Gastroesophageal sphincter (tissue), 4 donors: ENCODE data around the gene SLC25A34. TPM values are rescaled to one million over a fixed set of nuclear protein-coding genes. Genes with fewer than 3 reads are reported as not detected.

Source experiments
- ATAC-seq: fragments of 150-250 bp; one replicate; pipeline ENCODE4 v1.9.1; 2016; ENCODE audit warnings: mild to moderate bottlenecking, moderate library complexity
- H3K27ac ChIP-seq, 4 donors: fragments of 200-600 bp; sonication (generic) in 3 of 4; 1 replicate in 3 of 4; 2 replicates in 1 of 4; pipeline ENCODE4 v1.5.1; 2016 to 2019
- H3K27me3 ChIP-seq: fragments of 200-600 bp; sonication (generic); one replicate; pipeline ENCODE4 v1.5.1; 2019
- H3K36me3 ChIP-seq, 2 donors: fragments of 200-600 bp; sonication (generic); one replicate each; pipeline ENCODE4 v1.5.1; 2019; ENCODE audit warnings: control low read depth in 1 of 2
- H3K4me1 ChIP-seq, 3 donors: fragments of 200-600 bp; sonication (generic); 1 replicate in 2 of 3; 2 replicates in 1 of 3; pipeline ENCODE4 v1.5.1; 2016 to 2019; ENCODE audit warnings: control low read depth in 2 of 3
- H3K4me3 ChIP-seq, 2 donors: fragments of 200-600 bp; sonication (generic); one replicate each; pipeline ENCODE4 v1.5.1; 2019; ENCODE audit warnings: mild to moderate bottlenecking in 1 of 2, moderate library complexity in 1 of 2
- H3K9me3 ChIP-seq, 3 donors: fragments of 200-600 bp; sonication (generic); one replicate each; pipeline ENCODE4 v1.5.1; 2017 to 2019; ENCODE audit warnings: control low read depth in 2 of 3
- EP300 ChIP-seq: sonication (generic); formaldehyde crosslinking; IDR thresholded peaks from one replicate; pipeline ENCODE4 v1.6.1; 2017; ENCODE audit warnings: antibody characterized with exemption, mild to moderate bottlenecking
- POLR2A ChIP-seq, 2 donors: fragments of 450-650 bp; IDR thresholded peaks; one replicate each; pipeline ENCODE4 v1.6.1; 2017; ENCODE audit warnings: antibody characterized with exemption in 2 of 2, mild to moderate bottlenecking in 2 of 2, moderate library complexity in 1 of 2
- POLR2AphosphoS5 ChIP-seq: sonication (generic); formaldehyde crosslinking; IDR thresholded peaks from one replicate; pipeline ENCODE4 v1.6.1; 2017; ENCODE audit warnings: antibody characterized with exemption
- WGBS, 2 donors: methylation state at CpG; one replicate each; pipeline ENCODE4 v1.1.5; 2018; ENCODE audit warnings: low coverage in 1 of 2; 5-methylcytosine and 5-hydroxymethylcytosine counted together
- total RNA-seq, 4 donors: library from RNA; depleted of rRNA; stranded (reverse); fragments of >200 nt; gene quantifications; one replicate each; pipeline ENCODE4 v1.1.0, GENCODE V29; 2016
- TF ChIP-seq, protein P1 (sequence below), 4 experiments: fragments of 200-600 bp in 2 of 4; fragments of 450-650 bp in 2 of 4; sonication (generic) in 1 of 4; IDR thresholded peaks; one replicate each; pipeline ENCODE4 v1.5.1; 2017 to 2019; ENCODE audit warnings: antibody characterized with exemption in 4 of 4, mild to moderate bottlenecking in 2 of 4, moderate library complexity in 2 of 4

The SLC25A34 gene
- total RNA-seq, 4 donors from 2014 or later: 0.10 to 2.0 (median 1.1) TPM

DNA sequence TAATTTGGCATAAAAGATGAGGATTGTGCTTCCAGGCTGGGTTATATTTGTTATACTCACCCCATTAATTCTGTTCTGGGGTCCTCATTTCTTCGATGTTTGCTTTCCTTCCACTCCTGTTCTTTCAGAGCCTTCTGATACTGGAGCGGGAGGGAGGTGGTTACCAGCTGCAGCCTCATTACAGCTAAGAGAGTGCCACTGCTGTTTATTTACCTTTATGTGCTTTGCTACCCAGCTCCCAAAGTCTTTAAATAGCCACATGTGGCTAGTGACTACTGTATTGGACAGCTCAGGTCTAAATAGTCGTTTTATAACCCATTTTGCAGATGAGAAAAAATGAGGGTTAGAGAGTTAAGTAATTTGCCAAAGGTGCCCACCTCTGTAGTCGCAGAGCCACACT is 26.8 kb upstream of the SLC25A34 start:
- Histone ChIP-seq H3K4me1 (peaks cover 0 to 69% (median 13%) of the 10 kb centered on the region in 3 donors), H3K27me3 (no peaks in the 10 kb centered on the region), H3K36me3 (peaks cover 0 to 10% of the 10 kb centered on the region in 2 donors), H3K27ac (no peak overlapping the region), H3K4me3 (no peak overlapping the region), H3K9me3 (no peaks in the 10 kb centered on the region)
- TF ChIP-seq POLR2AphosphoS5: no peak
- no peak for TF ChIP-seq EP300
- no peak for TF ChIP-seq POLR2A (IDR thresholded peaks at IDR 0.05)
- TF ChIP-seq, protein P1, sequence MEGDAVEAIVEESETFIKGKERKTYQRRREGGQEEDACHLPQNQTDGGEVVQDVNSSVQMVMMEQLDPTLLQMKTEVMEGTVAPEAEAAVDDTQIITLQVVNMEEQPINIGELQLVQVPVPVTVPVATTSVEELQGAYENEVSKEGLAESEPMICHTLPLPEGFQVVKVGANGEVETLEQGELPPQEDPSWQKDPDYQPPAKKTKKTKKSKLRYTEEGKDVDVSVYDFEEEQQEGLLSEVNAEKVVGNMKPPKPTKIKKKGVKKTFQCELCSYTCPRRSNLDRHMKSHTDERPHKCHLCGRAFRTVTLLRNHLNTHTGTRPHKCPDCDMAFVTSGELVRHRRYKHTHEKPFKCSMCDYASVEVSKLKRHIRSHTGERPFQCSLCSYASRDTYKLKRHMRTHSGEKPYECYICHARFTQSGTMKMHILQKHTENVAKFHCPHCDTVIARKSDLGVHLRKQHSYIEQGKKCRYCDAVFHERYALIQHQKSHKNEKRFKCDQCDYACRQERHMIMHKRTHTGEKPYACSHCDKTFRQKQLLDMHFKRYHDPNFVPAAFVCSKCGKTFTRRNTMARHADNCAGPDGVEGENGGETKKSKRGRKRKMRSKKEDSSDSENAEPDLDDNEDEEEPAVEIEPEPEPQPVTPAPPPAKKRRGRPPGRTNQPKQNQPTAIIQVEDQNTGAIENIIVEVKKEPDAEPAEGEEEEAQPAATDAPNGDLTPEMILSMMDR (IDR thresholded peaks at IDR 0.05): no peak
- 87 to 91% methylated on average over 3 to 4 of the region's 4 CpGs for WGBS, 2 donors
- no peak for ATAC-seq

DNA sequence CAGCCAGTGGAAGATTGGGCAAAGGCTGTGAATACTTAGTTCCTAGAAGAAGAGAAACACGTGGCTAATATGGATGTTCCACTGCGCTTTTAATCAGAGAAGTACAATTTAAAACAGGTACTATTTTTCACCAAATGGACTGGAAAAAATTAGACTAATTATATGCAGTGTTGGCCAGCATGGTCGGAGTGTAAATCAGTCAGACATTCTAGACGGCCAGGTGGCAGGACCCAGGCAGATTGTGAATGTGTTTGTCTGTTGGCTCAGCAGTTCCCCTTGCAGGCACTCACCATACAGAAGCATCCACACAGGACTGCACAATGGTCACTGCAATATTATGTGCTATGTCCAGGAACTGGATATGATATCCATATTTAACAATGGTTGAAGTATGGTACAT is 23.9 kb upstream of the SLC25A34 start:
- no peaks in the 10 kb centered on the region for H3K9me3 ChIP-seq
- ATAC-seq: no peak
- peaks cover 0 to 64% (median 16%) of the 10 kb centered on the region in 3 donors for H3K4me1 ChIP-seq
- H3K27ac ChIP-seq: no peak overlapping the region
- peaks cover 0 to 14% of the 10 kb centered on the region in 2 donors for H3K36me3 ChIP-seq
- no peak for TF ChIP-seq EP300
- no peak for TF ChIP-seq POLR2A (IDR thresholded peaks at IDR 0.05)
- TF ChIP-seq, protein P1 (IDR thresholded peaks at IDR 0.05): no peak
- TF ChIP-seq POLR2AphosphoS5: no peak
- no peak overlapping the region for H3K4me3 ChIP-seq
- H3K27me3 ChIP-seq: no peaks in the 10 kb centered on the region
- 51 to 55% methylated on average over 4 of the region's 4 CpGs for WGBS, 2 donors

DNA sequence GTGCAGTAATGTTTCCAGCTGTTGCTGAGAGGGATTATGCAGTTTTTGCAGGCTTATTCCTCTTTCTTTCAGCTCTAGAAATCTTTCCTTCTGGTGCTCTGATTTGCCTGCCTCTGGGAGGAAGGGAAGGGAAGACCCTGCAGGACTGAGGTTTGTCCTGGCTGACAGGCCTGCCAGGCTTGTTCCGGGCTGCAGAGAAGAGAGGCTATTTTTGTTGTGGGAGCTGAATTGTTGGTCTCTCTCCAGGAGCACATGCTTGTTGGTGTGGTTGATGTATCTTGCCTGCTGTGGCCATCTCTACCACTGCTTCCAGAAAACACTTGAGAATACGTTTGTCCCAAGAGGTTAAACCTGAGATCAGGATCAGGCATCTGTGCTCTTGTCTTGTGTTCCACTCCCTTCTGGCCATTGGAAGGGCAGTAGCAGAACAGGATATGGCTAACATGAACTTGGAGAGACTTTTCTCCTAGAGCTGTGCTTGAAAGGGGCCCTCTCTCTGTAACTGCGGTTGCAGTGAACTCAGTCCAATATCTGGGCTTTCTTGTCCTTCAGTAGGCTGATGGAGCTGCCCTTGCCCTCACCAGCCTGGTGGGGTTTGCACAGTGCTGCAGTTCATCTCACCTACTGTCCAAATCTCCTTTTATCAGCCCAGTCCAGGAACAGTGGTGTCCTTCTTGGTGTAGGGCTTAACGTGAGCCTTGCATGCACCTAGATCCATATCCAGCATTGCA is 21.5 kb upstream of the SLC25A34 start:
- Histone ChIP-seq H3K9me3 (no peaks in the 10 kb centered on the region), H3K27me3 (no peaks in the 10 kb centered on the region), H3K4me3 (no peak overlapping the region), H3K36me3 (peaks cover 0 to 38% of the 10 kb centered on the region in 2 donors), H3K27ac (peak overlapping the region in 3 of 4 donors; percentile 63 to 82 (median 66)), H3K4me1 (peaks cover 0 to 60% (median 11%) of the 10 kb centered on the region in 3 donors)
- peak; percentile 88 for ATAC-seq
- WGBS, 2 donors: 13% methylated on average over 2 of the region's 4 CpGs; no CpG with 5 or more reads in 1 of the 2 donors
- TF ChIP-seq POLR2AphosphoS5 (peak; percentile 40), EP300 (no peak), POLR2A (IDR thresholded peaks at IDR 0.05) (no peak)
- TF ChIP-seq, protein P1 (IDR thresholded peaks at IDR 0.05): no peak

DNA sequence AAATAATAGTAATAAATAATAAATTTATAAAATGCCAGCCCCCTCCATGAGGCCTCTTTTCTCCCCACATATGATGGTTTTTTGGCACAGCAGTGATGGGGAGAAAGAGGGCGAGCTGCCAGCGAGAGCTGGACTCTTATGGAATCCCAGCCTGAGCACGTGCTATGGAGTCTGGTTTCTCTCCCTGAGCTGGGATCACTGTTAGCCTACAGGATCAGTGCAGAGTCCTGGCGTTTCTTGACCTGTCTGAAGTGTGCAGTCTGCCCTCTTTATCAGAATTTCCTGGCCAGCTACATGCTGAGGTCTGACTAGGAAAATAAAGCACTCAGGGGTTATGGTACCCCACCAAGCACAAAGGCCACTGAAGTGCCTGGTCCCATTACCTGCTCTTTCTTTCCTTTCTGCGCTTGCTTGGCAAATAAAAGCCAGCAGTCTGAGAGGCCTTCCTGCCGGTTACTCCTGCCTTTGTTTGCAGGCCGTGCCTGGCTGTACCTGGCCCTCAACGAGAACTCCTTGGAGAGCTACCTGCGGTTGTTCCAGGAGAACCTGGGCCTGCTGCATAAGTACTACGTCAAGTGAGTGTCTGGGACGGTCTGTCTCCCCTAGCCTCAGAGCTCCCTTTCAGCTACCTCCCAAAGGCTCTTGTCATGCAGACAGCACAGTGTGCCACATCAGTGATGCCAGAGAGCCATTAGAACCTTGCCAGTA is 18.5 kb upstream of the SLC25A34 start:
- no peaks in the 10 kb centered on the region for H3K27me3 ChIP-seq
- WGBS, 2 donors: 57 to 69% methylated on average over 8 of the region's 11 CpGs
- no peak overlapping the region for H3K4me3 ChIP-seq
- peaks cover 0 to 56% (median 11%) of the 10 kb centered on the region in 3 donors for H3K4me1 ChIP-seq
- peak overlapping the region in 3 of 4 donors; percentile 28 to 41 (median 32) for H3K27ac ChIP-seq
- ATAC-seq: peak; percentile 43
- peaks cover 0 to 68% of the 10 kb centered on the region in 2 donors for H3K36me3 ChIP-seq
- H3K9me3 ChIP-seq: no peaks in the 10 kb centered on the region
- TF ChIP-seq POLR2A (IDR thresholded peaks at IDR 0.05): no peak
- no peak for TF ChIP-seq POLR2AphosphoS5
- TF ChIP-seq, protein P1 (IDR thresholded peaks at IDR 0.05): no peak
- TF ChIP-seq EP300: no peak
